Measurements from ENCODE around the gene MARCHF5. TPM values are rescaled to one million over a fixed set of nuclear protein-coding genes. Genes with fewer than 3 reads are reported as not detected.
"Not testable (repeated sequence)": the region's sequence is repeated elsewhere in the genome, so short reads cannot be mapped to it uniquely, and the experiment has no call there.

MARCHF5 gene
- polyA plus RNA-seq, 4 donors: 67.7 to 83.4 (median 79.0) TPM

- no peak for DNase-seq (ENCODE audit: low read depth in 4 of 4, low spot score in 3 of 4)
These were observed 12.1 kb downstream of the MARCHF5 start for GRCh38 chr10:92303096-92303495.

DNA sequence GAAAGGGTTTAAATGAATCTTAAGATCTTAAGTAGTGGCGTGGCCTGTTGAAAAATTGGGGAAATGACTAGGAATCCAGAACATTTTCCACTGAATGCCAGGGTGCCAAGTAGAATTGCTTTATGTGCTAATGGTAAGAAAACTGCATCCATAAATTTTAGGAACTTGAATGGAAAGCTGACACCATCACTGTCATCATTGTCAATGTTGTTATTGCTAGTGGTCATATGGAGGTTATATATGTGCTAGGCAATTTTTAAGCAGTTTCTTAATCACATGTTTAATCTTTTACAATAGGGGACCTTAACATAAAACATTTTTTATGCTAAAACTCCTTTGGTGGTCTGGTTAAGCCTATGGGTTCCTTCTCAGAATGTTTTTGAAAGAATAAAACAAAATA, 13.1 kb downstream of the MARCHF5 start:
- no peak for DNase-seq (ENCODE audit: low read depth in 4 of 4, low spot score in 3 of 4)

- DNase-seq (ENCODE audit: low read depth in 4 of 4, low spot score in 3 of 4): no peak
These were observed 14.4 kb downstream of the MARCHF5 start for GRCh38 chr10:92305133-92306072.

DNA sequence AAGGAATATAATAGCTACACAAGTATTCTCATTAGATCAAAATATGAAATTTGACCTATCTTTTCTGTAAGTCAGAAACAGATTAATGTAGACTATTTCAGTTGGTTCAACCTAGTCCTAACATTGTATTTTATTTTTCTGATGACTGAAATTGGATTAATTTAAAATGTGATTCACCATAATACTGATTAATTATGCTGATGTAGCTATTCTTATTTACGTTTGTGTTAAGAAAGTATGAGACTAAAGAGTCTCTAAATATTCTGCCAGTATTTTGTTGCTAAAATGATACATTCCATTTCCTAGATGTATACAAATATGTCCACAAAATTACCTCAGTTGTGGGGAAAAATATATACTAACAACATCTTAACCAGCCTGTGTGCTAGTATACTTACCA, 18.3 kb downstream of the MARCHF5 start:
- DNase-seq (ENCODE audit: low read depth in 4 of 4, low spot score in 3 of 4): no peak

DNA sequence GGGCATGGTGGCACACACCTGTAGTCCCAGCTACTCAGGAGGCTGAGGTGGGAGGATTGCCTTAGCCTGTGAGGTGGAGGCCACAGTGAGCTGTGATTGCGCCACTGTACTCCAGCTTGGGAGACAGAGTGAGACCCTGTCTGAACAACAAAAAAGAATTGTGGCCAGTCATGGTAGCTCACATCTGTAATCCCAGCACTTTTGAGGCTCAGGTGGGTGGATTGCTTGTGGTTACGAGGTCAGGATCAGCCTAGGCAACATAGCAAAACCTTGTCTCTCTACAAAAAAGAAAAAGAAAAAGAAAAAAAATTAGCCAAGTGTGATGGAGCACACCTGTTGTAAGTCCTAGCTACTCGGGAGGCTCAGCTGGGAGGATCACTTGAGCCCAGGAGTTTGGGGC, 22.8 kb downstream of the MARCHF5 start:
- DNase-seq (ENCODE audit: low read depth in 4 of 4, low spot score in 3 of 4): no peak

DNA sequence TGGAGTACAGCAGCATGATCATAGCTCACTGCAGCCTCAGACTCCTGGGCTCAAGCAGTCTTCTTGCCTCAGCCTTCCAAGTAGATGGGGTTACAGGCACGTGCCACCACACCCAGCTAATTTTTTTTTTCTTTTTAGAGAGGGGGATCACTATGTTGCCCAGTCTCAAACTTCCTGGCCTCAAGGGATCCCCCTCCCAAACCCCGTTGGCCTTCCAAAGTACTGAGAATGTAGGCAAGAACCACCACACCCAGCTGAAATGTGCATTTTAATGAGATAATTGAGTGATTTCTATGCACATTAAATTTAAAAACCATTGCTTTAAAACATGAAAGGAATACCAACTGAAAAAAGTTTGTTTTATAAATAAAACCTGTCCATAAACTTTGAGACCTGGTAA, 25.6 kb downstream of the MARCHF5 start:
- no peak for DNase-seq (ENCODE audit: low read depth in 4 of 4, low spot score in 3 of 4)

DNA sequence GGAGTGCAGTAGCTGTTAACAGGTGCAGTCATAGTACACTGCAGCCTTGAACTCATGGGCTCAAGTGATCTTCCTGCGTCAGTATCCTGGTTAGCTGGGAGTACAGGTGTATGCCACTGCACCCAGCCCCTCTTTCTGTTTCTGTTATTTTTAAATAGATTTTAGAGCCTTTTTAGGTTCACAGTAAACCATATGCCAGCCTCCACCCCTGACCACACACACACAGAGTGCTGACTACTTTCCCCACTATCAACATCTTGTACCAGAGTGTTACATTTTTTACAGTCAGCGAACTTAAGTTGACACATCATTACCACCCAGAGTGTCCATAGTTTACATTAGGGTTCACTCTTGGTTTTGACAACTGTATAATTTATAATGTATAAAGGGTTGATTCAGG, 32.1 kb downstream of the MARCHF5 start:
- DNase-seq (ENCODE audit: low read depth in 4 of 4, low spot score in 3 of 4): no peak

GRCh38 chr10:92327445-92328433, 36.8 kb downstream of the MARCHF5 start:
- no peak for DNase-seq (ENCODE audit: low read depth in 4 of 4, low spot score in 3 of 4)

GRCh38 chr10:92328993-92329392, 38.0 kb downstream of the MARCHF5 start:
- DNase-seq (ENCODE audit: low read depth in 4 of 4, low spot score in 3 of 4): no peak

- not testable (repeated sequence) for DNase-seq (ENCODE audit: low read depth in 4 of 4, low spot score in 3 of 4)
These were observed 39.0 kb downstream of the MARCHF5 start for GRCh38 chr10:92329927-92330326.

DNA sequence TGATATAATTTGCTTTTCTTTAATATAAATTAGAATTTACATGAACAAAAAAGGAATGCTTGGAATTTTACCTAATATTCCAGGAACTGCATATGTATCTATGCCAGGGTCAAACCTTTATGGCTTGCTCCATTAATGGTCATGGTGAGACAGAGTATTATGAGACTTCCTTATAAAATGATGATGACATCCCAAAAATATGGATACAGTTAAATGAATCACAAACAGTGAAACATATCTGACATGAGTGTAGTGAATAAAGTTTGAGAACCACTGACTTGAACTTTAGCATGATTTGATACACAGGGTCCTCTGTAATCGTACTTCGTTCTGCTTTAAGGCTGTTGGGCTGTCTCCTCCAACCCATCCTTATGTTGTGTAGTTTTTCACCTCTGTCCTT, 51.8 kb downstream of the MARCHF5 start:
- DNase-seq (ENCODE audit: low read depth in 4 of 4, low spot score in 3 of 4): no peak

DNA sequence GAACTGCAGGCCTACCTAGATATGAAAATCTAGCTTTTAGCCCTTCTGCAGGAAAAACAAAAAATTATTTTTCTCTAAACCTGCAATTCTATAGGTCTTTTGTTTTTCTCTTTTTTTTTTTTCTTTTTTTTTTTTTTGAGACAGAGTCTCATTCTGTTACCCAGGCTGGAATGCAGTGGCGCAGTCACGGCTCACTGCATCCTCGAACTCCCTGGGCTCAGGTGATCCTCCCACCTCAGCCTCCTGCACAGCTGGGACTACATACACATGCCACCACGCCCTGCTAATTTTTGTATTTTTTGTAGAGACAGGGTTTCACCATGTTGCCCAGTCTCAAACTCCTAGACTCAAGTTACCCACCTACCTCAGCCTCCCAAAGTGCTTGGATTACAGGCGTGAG, 54.6 kb downstream of the MARCHF5 start:
- DNase-seq (ENCODE audit: low read depth in 4 of 4, low spot score in 3 of 4): not testable (repeated sequence)

GRCh38 chr10:92347035-92347676, 56.2 kb downstream of the MARCHF5 start:
- not testable (repeated sequence) for DNase-seq (ENCODE audit: low read depth in 4 of 4, low spot score in 3 of 4)

GRCh38 chr10:92350411-92350810, 59.4 kb downstream of the MARCHF5 start:
- DNase-seq (ENCODE audit: low read depth in 4 of 4, low spot score in 3 of 4): no peak

GRCh38 chr10:92354587-92354986, 63.6 kb downstream of the MARCHF5 start:
- no peak for DNase-seq (ENCODE audit: low read depth in 4 of 4, low spot score in 3 of 4)

- no peak for DNase-seq (ENCODE audit: low read depth in 4 of 4, low spot score in 3 of 4)
These were observed 65.1 kb downstream of the MARCHF5 start for GRCh38 chr10:92356041-92356440.

DNA sequence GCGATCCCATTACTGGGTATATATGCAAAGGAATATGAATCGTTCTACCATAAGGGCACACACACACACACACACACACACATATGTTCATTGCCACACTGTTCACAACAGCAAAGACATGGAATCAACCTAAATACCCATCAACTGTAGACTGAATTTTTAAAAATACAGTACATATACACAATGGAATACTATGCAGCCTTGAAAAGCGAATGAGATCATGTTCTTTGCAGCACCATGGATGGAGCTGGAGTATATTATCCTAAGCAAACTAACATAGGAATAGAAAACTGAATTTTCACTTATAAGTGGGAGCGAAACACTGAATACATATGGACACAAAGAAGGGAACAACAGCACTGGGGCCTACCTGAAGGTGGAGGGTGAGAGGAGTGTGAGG, 72.5 kb downstream of the MARCHF5 start:
- DNase-seq (ENCODE audit: low read depth in 4 of 4, low spot score in 3 of 4): no peak

- DNase-seq (ENCODE audit: low read depth in 4 of 4, low spot score in 3 of 4): no peak
These were observed 75.5 kb downstream of the MARCHF5 start for GRCh38 chr10:92366412-92367021.

DNA sequence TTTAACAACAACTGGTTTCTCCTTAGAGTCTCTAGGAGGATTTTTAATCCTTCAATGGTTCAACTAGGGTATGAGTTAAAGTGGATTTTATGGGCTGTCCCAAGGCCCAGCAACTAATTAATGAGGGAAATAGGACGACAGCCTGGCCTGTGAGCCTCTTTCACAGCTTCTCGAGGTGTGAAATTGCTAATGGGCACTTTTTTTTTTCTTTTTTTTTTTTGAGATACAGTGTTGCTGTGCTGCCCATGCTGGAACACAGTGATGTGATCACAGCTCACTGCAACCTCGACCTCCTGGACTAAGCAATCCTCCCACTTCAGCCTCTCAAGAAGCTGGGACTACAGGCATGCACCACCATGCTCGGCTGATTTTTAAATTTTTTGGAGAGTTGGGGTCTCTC, 87.0 kb downstream of the MARCHF5 start:
- DNase-seq (ENCODE audit: low read depth in 4 of 4, low spot score in 3 of 4): no peak

- no peak for DNase-seq (ENCODE audit: low read depth in 4 of 4, low spot score in 3 of 4)
These were observed 90.6 kb downstream of the MARCHF5 start for GRCh38 chr10:92381543-92381954.
